ENCODE data around the gene PPARG.

The PPARG gene

DNA sequence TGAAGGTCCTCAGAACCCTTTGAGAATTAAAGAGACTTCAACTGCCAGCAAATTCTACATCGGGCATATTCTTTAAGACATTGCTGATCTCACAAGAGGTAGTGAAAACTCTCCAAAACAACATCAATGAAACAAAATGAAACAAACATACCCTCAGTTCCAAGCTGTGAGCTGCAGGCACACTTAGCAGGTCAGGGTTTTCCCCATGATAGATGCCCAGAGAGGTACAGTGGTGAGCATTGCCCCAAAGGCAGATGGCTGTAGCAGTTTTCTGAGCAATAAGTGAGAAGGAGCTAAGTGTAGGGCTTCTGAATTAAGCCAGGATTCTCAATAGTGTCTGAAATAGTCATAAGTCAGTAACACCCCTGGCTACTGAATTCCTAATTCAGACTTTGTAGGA is 99.3 kb downstream of the PPARG start:
- H3K4me3 ChIP-seq (ENCODE audit: low read depth, low read length) = no peak overlapping the region
- no peak for DNase-seq (ENCODE audit: low read depth)
- TF ChIP-seq, protein P1, sequence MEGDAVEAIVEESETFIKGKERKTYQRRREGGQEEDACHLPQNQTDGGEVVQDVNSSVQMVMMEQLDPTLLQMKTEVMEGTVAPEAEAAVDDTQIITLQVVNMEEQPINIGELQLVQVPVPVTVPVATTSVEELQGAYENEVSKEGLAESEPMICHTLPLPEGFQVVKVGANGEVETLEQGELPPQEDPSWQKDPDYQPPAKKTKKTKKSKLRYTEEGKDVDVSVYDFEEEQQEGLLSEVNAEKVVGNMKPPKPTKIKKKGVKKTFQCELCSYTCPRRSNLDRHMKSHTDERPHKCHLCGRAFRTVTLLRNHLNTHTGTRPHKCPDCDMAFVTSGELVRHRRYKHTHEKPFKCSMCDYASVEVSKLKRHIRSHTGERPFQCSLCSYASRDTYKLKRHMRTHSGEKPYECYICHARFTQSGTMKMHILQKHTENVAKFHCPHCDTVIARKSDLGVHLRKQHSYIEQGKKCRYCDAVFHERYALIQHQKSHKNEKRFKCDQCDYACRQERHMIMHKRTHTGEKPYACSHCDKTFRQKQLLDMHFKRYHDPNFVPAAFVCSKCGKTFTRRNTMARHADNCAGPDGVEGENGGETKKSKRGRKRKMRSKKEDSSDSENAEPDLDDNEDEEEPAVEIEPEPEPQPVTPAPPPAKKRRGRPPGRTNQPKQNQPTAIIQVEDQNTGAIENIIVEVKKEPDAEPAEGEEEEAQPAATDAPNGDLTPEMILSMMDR (IDR thresholded peaks at IDR 0.05; ENCODE audit: low read depth, low read length, missing control alignments) = no peak
- in situ Hi-C loops (cut with HindIII; ENCODE audit: low sequenced_read_pairs) = no loop called here

DNA sequence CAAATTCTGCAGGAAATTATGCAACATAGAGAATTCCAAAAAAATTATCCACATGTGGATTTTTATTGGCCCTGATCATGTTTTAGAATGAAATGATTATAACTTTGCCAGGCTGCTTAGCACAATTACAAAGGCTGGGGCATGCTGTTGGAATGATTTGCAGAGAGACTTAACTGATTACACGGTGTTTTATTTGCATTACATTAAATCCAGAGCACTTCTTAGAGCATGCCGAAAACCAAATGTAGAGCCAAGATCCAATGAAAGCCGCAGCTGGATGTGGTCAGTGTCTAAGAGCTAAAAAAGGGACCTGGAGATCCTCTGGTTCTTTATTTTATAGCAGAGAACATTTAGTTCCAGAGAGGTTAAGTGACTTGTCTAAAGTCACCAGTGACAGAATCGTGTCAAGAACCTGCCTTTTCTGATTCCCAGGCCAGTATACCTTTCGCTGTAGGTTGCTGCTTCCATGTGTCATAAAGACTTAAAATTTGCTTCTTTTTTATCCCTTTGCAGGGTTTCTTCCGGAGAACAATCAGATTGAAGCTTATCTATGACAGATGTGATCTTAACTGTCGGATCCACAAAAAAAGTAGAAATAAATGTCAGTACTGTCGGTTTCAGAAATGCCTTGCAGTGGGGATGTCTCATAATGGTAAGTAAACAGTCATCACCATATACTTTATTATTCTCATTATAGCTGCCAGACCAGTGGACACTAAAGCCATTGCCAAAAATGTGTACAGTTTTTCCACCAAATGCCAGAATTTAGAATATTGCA is 103.4 kb downstream of the PPARG start:
- in situ Hi-C loops (cut with HindIII; ENCODE audit: low sequenced_read_pairs) = loop anchor here (5.0 kb wide), 1 partner anchor 40 kb away; no protein-coding TSS in a partner anchor
- H3K4me3 ChIP-seq (ENCODE audit: low read depth, low read length) = no peak overlapping the region
- TF ChIP-seq, protein P1 (IDR thresholded peaks at IDR 0.05; ENCODE audit: low read depth, low read length, missing control alignments) = no peak
- peak; percentile 61 for DNase-seq (ENCODE audit: low read depth)

DNA sequence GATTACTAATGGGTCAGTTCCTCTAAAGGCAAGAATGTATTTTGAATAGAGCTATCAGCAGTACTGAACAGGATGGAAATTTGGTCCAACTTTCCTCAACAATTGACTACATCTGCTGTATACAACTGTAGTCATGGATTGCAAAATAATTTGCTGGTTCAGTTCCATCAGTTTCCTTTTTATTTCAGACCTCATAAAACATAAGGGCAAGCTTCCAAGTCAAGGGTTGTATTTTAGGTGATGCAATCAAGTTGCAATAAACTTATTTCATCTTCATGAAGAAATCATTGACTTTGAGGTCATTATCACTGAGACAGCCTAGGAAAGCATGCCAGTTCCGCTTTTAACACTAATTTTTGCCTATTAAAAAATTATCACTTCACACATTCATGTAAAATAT is 105.0 kb downstream of the PPARG start:
- in situ Hi-C loops (cut with HindIII; ENCODE audit: low sequenced_read_pairs) = loop anchor here (5.0 kb wide), 1 partner anchor 42 kb away; no protein-coding TSS in a partner anchor
- no peak overlapping the region for H3K4me3 ChIP-seq (ENCODE audit: low read depth, low read length)
- TF ChIP-seq, protein P1 (IDR thresholded peaks at IDR 0.05; ENCODE audit: low read depth, low read length, missing control alignments) = no peak
- DNase-seq (ENCODE audit: low read depth) = peak; percentile 68

DNA sequence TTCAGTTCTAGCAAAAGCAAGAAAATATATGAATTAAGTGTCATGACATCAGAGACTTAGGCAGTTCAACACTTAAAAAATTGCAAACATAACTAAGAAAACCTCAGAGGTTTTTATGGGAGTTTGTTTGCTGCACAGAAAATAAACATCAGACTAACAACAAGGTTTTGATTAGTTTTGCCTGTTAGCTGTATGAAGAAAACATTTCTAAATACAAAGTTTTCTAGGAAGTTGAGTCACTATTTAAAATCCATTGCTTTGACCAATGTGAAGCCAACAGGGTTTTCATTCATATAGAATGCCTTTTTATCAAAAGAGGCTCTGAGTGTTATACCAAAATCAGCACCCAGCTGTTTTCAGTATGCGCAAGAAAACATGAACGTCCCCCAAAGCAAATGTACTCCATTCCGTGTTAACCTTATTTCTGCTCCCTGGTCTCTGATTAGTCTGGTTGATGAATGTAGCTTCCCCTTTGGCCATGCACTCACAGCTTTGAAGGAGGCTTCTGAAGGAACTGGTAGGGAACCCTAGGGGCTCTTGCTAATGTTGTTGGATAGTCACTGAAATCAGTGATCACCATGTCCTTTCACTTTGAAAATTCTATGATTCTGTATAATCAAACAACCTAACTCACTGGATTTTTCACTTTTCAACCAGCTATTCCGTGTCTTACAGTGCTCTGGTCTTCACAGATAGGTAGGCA is 105.8 kb downstream of the PPARG start:
- TF ChIP-seq, protein P1 (IDR thresholded peaks at IDR 0.05; ENCODE audit: low read depth, low read length, missing control alignments) = no peak
- no peak overlapping the region for H3K4me3 ChIP-seq (ENCODE audit: low read depth, low read length)
- in situ Hi-C loops (cut with HindIII; ENCODE audit: low sequenced_read_pairs) = loop anchor here (5.0 kb wide), 1 partner anchor 42 kb away; no protein-coding TSS in a partner anchor
- DNase-seq (ENCODE audit: low read depth) = no peak

DNA sequence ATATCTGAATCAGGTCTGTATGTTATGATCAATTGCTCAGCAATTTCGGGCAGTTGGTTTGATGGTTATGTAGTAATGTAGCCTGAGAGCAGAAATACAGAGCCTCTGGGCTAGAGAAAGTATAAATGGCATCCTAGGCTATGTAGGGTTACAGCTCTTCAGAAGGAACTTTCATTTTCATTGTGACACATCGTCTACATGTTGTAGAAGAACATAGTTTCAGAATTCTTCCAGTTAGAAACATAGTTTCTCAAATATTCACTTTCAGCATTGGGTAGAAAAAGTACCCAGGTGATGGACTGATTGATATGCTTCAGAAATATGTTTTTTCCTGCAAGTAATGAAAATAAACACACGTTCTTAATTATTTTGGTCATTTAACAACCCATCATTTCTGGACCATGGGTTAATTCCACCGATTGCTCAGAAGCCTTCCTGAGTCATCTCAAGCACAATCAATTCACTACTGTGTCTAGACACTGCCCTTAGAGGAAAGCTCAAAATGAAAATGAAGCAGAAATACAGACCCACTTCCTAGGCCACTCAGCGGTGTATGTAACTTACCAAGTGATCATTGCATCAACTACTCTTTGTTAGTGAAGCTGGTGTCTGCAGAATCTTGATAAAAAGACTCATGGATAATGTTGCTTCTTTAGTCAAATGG is 106.6 kb downstream of the PPARG start:
- DNase-seq (ENCODE audit: low read depth) = no peak
- in situ Hi-C loops (cut with HindIII; ENCODE audit: low sequenced_read_pairs) = no loop called here

DNA sequence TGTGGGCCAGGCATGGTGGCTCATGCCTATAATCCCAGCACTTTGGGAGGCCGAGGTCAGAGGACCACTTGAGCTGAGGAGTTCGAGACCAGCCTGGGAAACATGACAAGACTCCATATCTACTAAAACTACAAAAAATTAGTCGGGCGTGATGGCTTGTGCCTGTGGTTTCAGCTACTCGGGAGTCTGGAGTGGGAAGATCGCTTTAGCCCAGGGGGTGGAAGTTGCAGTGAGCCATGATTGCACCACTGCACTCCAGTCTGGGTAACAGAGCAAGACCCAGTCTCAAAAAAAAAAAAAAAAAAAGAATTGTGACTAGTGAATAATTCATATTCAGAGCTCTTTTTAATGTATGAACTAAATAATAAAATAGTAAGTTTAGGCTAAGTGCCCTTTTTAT is 107.6 kb downstream of the PPARG start:
- no peak overlapping the region for H3K4me3 ChIP-seq (ENCODE audit: low read depth, low read length)
- in situ Hi-C loops (cut with HindIII; ENCODE audit: low sequenced_read_pairs) = no loop called here
- TF ChIP-seq, protein P1 (IDR thresholded peaks at IDR 0.05; ENCODE audit: low read depth, low read length, missing control alignments) = no peak
- DNase-seq (ENCODE audit: low read depth) = no peak

More for the DNA sequence above, 106.6 kb downstream of the PPARG start:
- TF ChIP-seq, protein P1 (IDR thresholded peaks at IDR 0.05; ENCODE audit: low read depth, low read length, missing control alignments) = no peak
- H3K4me3 ChIP-seq (ENCODE audit: low read depth, low read length) = no peak overlapping the region

All from astrocyte of the cerebellum (primary cell).